T-helper 9 cell (primary cell): ENCODE data around the gene JAZF1.

Experiments
- DNase-seq: peaks from one replicate; pipeline ENCODE4 v3.0.0-alpha.2; 2020

Gene JAZF1

DNA sequence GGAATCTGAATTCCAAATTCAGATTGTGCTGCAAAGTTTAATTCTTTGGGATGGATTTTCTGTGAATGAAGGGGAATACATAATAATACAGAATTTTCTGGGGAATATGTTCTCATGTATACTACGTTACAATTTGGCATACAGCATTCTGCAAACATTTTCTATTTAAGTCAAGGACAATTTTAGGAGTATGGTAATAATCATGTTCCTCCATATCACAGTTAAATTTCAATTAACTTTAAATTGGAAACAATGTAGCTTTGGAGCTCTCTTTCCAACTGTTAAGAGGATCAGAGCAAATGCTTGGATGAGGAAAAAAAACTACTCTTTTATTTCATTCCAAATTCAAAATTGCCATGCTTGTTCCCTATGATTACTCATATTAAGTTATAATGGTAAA, 217.5 kb downstream of the JAZF1 start:
- no peak for DNase-seq

DNA sequence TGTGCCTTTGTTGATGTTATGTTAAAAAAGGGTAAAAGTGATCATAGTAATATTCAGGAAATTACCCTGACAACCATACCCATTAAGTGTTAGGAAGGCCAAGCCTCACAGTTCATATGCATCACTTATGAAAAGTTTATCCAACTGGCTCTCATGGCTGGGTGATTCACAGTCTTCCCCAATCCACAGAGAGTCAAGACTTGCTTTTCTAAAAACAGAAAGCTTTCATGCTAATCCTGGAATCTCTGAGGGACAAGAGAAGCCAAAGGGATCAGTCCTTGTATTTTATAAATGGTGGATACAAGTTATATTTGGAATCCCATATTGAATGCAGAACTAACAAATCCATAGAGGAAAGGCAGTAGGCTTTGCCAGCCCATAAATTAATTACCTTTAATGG, 218.3 kb downstream of the JAZF1 start:
- no peak for DNase-seq

DNA sequence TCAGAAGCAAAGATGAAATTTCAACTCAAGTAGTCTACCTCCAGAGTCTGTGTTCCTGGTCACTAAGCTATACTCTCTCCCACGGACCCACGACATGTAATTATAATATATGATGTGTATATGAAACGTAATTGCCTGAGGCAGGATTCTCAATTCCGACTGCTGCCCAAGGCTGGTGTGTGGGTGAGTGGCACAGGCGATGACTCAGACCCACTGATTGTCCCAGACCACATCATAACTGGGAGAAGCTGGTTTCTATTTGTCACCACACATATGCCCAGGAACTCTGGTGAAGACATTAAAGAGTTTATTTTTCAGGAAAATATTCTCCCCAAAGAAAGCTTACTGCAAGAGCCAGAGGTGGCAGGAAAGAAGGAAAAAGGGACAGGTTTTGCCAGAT, 219.3 kb downstream of the JAZF1 start:
- DNase-seq: no peak

DNA sequence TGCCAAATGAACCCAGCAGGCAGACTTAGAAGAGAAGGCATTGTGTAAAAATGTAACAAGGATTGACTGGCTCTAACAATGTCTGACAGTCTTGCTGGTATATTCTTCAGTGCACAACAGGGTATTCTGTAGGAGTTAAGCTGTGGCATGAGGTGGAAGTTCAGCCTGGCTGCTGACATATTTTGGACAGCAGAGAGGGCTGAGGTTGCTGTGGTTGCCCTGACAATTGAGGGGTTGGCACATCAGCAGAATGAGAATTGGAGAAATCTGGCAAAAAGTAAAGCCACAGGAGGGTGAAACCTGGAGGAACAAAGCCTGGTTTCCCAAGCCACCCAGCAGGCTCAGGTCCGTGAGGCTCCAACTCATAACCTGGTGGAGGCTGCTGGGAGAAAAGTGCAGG, 220.2 kb downstream of the JAZF1 start:
- no peak for DNase-seq

DNA sequence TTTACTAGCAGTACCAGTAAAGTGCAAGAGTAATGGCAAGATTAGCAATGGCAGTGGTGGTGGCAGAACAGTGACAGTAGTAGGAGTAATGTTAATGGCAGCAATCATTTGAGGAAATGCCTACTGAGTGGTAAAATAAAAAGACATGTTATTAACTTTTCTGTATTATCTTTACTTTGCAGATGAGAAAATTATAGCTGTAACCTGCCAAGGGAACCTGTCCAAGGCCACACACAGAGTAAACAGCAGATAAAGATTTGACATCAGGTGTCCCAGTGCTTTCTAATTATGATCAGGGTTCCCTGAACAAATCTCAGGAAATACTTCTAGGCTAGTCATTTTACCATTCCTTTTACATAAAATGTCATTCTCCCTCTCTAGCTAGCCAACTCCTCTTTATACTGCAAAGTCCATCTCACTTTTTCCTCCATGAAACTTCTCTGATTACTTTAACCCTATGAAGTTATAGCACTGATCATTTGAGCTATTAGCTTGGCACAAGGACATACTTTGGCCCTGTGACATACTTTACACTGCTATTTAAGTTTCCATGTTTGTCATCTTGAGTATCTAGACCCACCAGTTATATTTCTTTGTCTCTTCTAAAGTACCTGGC, 221.6 kb downstream of the JAZF1 start:
- no peak for DNase-seq

DNA sequence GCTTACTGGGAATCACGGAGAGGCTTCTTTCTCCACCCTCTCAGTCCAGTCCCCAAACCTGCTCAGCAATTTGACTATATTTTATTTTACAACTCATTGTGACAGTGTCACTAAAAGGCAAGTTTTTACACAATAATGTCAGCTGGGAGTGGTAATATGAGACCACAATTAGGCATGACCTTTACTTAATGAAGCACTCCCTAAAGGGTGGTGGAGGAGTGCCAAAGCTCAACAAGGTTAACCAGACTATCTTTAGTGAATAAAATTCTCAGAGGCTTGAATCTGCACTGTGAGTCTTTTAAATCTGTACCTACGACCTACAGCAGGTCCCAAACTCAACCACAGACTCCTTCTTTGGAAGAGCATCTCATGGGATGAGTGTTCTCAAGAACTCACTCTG, 225.0 kb downstream of the JAZF1 start:
- no peak for DNase-seq

DNA sequence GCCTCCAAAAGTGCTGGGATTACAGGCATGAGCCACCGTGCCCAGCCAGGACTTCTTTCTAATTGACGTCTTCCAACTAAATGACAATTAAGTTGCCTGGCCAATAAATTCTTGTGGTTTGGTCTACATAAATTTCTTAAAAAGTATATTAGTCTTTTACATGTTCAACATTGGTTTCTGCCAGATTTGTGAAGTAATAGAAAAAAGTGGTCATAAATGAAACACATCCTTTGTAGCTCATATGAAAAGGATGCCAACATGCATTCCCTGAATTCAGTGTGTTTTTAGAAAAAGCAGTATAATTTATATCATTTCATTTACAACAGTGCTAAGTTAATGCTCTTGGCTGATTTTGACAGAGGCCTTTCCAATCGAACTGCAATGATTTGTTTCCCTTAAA, 225.6 kb downstream of the JAZF1 start:
- no peak for DNase-seq

DNA sequence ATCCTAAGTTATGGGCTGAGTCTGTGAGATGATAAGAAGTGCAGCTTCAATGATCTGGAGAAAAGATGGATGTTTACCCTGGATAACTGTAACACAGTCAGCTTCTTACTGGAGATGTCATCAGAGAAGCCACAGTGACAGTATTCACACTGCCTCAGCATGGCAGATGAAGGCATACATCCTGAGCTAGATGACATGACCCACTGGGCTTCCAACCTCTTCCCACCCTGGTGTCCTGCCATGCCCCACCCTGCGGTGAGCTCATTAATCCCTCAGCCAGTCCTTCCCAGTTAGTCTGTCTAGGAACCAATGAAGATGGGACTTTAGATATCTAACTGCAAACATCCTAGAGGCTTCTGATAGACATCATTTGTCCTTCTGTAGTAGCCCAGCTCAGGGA, 226.8 kb downstream of the JAZF1 start:
- DNase-seq: no peak

DNA sequence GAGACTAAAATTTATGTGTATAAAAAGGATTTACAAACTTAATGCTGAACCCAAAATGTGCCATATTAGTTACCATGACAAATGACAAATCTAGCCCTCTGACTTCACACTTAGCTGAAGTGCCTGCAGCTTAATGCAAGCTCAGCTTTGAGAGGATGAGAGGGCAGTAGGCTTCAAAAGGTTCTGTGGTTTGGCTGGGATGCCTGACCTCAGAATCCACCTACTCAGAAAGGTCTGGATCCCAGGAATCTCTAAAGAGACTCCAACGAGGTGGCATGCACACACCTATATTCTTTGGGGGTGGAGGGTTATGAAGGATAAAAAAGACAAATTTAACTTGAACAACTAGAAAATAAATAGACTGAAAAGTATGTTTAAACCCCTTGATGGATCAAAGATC, 227.2 kb downstream of the JAZF1 start:
- no peak for DNase-seq

DNA sequence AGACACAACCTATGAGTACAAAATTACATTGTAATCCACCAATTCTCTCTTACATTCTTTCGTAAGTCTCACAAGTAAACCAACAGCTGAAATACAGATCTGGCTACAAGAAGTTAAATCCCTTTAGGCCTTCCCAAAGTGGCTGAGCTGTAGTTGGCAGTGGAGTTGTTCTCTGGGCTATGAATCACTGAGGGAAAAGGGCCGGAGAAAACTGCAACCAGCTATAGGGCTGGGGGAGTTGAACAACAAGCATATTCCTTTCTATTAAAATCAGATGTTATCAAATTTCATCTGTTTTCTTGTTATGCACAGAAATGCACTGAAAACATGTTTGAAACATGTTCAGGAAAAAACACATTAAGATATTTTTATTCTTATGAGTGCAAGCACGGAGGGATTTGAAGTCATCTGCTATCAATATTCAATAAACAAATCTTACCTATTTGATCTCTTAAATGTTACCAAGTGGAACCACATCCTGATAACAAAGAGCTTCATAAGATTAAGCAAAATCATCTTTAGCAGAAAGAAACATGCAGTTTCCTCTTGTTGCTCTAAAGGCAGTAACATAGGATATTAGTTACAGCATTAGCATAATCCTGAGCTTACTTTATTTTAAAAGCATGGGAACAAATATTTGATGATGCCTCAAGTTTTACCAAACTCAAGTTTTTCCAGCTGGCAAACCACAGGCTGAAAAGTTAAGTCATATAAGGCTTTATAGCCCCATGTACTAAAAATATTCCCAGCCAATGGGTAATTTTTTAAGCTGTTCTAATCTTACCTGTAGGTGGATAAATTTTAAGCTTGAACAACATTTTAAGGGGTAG, 227.9 kb downstream of the JAZF1 start:
- no peak for DNase-seq

DNA sequence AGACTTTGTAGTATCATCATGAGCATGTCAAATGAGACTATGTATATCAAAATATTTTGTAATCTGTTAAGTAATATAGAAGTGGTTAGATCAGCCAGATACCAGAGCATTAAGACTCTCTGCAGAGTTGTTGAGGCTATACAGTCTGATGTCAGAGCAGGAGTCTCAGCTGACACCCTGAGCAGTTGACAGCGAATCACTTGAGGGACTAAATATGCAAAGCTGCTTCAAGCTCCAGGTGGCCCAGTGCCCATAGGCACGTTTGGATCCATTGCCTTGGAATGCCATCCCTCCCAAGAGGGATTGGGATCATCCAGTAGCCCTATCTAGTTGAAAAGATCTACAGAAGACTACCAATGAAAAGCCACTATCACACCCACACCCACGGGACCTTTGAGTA, 230.5 kb downstream of the JAZF1 start:
- no peak for DNase-seq

DNA sequence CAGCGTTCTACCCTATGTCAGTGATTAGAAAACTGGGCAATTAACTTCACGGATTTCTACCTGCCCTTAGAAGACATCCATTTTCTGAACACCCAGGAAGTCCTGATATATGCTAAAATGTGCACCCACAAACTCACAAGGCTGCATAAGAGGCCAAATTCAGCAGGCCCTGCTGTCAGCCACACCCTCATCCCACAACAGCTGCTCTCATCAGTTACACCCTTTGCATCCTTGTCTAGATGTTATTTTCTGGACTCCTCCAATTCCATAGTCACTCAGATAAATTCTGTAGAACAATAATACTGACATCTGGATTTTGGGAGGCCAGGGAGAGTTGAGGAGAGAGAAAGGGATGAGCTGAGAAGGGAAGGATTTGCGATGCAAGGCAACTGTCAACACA, 231.7 kb downstream of the JAZF1 start:
- DNase-seq: no peak

DNA sequence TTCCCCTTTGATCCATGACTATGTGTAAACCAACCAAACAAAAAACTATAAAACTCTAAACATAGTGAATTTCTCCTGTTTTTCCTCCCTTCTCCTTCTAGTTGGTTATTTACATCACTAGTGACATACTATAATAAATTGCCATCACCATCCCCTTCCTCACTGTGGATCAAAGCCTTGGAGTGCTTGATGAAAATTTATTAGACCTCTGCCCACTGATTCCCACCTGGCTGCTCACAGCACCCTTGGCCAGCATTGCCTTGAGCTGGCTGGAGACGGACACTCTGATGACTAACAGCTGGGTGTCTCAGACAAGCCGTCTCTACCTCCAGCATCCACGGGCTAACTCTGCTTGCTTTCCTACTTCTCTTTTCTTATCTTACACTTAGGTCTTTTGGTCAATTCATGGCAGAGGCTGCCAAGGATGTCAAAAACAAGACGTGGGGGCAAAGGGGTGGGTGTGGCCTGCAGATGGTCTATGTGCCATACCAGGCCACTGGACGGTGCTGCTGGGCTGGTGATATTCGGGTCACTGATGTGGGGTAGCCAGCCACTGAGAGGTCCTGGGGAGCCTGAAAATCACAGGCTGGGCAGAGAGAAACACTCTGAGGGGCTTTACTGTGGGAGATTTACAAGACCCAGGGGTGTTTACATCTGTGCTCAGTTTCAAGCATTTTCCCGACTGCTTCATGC, 232.9 kb downstream of the JAZF1 start:
- no peak for DNase-seq

DNA sequence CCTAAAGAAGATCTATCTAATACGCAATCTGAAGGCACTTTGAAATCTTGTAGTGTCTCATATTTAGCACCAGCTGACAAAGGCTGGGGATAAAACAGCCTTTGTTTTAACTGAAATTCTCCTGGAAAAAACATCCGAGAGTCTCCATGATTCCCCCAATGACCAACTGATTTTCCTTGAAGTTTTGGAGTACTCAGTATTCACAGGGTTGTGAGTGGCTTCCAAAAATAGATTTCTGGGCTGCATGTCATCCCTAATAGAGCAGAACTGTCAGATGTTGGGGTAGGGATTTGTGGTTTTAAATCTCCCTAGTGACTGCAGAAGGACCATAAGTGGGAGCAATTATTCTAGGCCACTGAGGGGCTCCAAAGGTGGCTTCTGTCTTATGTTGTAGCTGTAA, 234.2 kb downstream of the JAZF1 start:
- no peak for DNase-seq

DNA sequence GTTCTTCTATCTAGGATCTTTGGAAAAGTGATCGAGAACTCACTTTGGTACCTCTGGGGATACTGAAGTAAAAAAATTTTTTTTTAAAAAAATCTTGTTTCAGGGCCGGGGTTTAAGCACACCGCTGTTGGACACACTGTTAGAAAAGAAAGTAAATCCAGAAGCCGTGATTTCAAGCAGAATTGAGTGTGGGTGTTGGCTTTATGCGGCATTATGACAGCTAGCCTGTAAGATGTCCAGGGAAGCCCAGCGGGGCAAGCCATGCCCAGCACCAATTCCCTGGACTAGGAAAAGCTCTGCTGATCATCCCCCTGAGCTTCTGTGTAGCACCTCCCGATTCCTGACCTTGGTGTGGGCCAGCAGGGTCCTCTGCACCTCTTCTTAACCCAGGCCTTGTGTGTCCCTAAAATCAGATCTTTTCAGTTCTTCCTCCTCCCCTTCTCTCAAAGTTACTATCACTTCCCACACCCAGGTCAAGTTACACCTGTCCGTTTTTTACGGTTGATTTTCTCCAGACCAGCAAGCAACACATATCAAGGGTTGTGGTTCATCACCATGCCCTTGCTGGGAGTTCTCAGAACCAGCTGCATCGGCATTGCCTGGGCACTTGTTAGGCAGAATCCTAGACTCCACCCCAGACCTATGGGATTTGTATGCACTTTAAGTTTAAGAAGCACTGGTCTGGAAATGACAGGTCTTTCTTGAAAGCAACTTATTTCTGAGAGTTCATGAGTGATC, 235.4 kb downstream of the JAZF1 start:
- DNase-seq: no peak

DNA sequence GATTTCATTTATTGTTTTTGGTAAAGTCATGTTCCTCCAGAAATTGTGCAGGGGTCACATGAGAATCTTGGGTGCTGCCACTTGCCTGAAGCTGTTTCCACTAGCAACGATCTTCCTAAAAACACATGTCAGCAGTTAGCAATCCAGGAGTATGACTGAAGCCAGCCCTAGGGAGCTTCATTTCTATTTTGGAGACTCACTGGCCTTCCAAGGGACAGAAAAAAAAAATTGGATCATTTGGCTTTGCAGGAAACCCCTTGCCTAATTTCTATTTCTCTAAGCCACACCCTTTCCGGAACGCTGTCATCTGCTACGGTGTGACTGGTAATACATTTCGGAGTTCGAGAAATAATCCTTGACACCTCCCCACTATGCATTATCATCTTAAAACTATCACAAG, 236.0 kb downstream of the JAZF1 start:
- no peak for DNase-seq

DNA sequence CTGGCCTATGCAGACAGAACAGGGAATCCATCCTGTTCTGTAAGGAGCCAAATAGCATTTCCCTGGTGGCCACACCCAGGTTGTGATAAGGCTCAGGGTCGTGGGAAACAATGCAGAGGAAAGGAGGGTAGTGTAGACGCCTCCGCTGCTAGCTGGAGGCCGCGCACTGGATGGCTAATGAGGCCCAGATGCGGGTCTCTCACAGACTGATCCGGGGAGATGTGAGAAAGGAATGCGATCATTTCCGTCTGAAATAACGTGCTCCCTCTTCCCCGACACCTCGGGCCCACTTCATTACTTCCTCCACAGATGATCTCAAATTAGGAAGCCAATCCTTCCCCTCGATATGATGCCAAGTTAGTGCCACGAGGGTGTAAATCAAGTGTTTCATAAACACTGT, 237.4 kb downstream of the JAZF1 start:
- no peak for DNase-seq

DNA sequence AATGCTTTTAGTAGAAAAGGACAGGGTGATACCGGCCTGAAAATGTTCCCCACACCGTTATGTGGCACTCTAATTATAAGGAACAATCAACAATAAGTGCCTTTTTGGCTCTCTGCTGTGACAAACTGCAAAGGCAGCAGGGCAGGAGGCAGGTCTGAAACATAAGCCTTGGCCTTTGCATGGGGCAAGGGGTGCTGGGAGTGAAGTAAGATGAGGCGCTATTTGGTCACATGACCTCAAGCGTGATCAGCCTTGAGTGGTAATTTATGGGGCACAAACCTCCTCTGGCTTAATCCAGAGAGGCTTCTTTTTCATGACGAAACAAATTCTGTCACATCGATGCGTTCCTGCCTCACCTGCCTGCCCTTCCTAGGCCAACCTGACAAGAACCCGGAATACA, 237.9 kb downstream of the JAZF1 start:
- DNase-seq: no peak

DNA sequence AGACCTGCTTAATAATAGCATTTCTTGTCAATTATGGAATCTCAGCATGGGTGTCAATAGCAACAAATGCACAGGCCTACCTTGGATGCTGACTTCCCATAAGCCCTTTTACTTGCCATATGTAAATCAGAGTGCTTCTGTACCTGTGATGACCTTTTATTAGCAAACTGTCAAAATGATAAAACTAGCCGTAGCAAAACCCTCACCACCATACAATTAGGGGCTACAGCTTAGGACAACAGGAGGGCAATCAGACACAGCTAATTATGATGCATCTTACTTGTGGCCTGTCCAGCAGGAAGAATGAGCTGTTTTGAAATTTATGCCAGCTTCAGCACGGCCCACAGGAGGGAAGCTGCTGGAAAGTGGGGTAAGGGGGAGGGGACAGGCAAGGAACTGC, 239.1 kb downstream of the JAZF1 start:
- no peak for DNase-seq

DNA sequence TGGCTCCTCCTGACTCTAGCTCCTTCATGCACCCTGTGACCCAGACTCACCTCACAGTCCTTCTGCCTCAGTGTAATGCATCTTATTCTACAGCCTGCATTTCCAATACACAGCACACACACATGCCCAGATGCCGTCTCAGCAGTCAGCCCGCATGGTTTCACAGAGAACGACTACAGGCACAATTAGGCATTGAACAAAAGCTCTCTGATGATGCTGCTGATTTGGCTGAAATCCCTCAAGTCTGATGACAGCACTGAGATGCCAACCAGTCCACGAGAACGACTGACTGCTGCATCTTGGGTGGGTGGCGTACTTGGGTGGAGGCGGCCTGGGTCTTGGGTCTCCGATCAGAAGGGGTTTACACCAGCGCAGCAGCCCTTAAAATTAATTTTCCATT, 240.3 kb downstream of the JAZF1 start:
- DNase-seq: no peak

DNA sequence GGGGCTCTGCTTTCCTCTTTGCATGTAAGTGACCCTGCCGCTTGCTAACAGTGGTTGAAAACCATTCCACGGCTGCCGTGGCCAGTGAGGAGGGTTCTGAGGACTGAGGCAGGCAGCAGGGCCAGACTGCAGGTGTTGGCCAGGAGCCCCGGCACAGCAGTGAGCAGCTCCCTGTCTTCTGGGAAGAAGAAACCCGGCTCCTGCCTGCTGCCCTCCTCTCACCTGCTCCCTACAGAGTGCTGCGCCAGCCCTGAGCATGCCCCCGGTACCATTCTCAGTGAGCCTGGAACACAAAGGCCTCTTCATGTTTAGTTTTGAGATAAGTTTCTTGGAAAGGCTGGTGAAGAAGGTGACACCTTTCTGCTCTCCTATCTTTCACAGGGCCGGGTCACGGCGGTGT, 240.7 kb downstream of the JAZF1 start:
- DNase-seq: no peak

DNA sequence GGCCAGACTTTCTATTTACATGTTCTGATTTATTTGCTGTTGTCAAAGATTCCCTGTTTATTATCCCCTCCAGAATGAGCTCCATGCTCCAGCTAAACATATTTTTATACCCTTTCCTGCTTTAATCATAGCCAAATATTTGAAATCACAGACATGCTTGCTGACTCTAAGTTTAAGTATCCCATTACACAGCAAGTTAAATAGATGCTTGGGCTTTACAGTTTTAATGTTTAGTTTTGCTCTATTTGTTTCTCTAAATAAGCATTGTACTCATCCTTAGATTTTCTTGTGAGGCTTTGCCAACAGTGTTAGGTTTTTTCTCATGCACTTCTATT, 243.9 kb downstream of the JAZF1 start:
- no peak for DNase-seq

DNA sequence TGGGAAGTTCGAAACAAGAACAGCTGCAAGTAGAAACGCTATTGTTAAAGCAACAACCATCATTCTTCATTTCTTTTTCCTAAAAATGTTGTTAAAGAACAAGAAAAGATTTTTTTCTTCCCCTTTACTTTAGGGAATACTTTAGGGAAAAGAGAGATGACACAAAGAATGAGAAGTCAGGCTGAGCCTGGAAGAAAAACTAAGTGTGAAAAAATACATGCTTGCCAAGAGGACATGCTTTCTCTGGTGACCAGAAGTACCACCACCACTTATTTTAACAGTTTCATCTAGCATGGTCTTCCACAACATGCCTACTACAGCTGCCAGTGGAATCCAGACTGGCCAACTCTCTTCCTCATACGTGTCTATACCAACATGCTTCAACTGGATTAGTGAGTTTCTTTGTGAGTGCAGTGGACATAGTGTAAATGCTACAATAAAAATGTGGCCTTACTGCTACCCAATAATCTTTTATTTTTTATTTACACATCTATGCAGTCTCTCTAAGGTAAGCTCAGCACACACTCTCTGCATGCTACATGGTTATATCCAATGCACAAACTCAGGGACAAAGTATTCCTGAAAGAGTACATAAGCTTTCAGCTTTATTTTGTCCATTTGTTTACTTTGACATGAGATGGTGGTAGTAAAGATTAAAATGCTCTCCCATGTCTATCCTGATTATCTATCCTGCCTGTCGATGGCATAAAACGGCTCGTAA, 244.4 kb downstream of the JAZF1 start:
- DNase-seq: no peak
